IMR-90 (cell line): ENCODE data around the gene CCDC40. TPM values are rescaled to one million over a fixed set of nuclear protein-coding genes. Genes with fewer than 3 reads are reported as not detected.

ENCODE experiments used
- ATAC-seq: fragments of 200-7000 bp; cut with Tn5 transposase; 2 replicates; pipeline ENCODE4 v1.9.1; 2020; ENCODE audit warnings: low read depth, mild to moderate bottlenecking, moderate library complexity
- BruUV-seq: library from RNA; stranded (reverse); fragments of 400-500 nt; replicated peaks from 2 replicates; lab custom pipeline; 2021; lab: Mats Ljungman, UMichigan
- CTCF ChIA-PET: fragments of 300-600 bp; formaldehyde crosslinking; extraction: SDS; loops from one replicate; lab custom pipeline; 2021; ENCODE audit warnings: antibody characterized with exemption; lab: Yijun Ruan, JAX
- POLR2A ChIA-PET: fragments of 300-600 bp; sonication (Branson Sonifier 250); formaldehyde crosslinking; loops from one replicate; lab custom pipeline; 2022; ENCODE audit warnings: antibody characterized with exemption; ENCODE audit not compliant: unreplicated experiment; lab: Charles Lee
- DNase-seq: peaks from one replicate; pipeline ENCODE4 v3.0.0; 2013
- H2AFZ ChIP-seq: replicated peaks from 2 replicates; pipeline ENCODE3; 2013; ENCODE audit warnings: low read length, mild to moderate bottlenecking; ENCODE audit not compliant: poor library complexity
- H2AK5ac ChIP-seq: 2 replicates; pipeline ENCODE4 v1.6.1; 2013; ENCODE audit warnings: low read depth, low read length, inconsistent platforms
- H2AK9ac ChIP-seq: replicated peaks from 2 replicates; pipeline ENCODE3; 2013; ENCODE audit warnings: mild to moderate bottlenecking, low read depth, low read length, moderate library complexity; ENCODE audit not compliant: poor library complexity
- H2BK120ac ChIP-seq: 2 replicates; pipeline ENCODE4 v1.6.1; 2013; ENCODE audit warnings: low read depth, low read length, inconsistent platforms
- H2BK15ac ChIP-seq: 3 replicates; pipeline ENCODE4 v1.6.1; 2013; ENCODE audit warnings: low read depth, low read length, inconsistent platforms
- H2BK20ac ChIP-seq: 2 replicates; pipeline ENCODE4 v1.6.1; 2013; ENCODE audit warnings: low read depth, mild to moderate bottlenecking, inconsistent platforms, low read length, moderate library complexity
- H2BK5ac ChIP-seq: 2 replicates; pipeline ENCODE4 v1.6.1; 2013; ENCODE audit warnings: mild to moderate bottlenecking, low read depth, low read length, inconsistent platforms; ENCODE audit not compliant: poor library complexity, severe bottlenecking
- H3K14ac ChIP-seq: replicated peaks from 2 replicates; pipeline ENCODE4 v1.6.1; 2013; ENCODE audit warnings: low read depth, low read length, inconsistent platforms
- H3K18ac ChIP-seq: 2 replicates; pipeline ENCODE4 v1.6.1; 2013; ENCODE audit warnings: low read depth, low read length, control low read depth
- H3K23ac ChIP-seq: 2 replicates; pipeline ENCODE4 v1.6.1; 2013; ENCODE audit warnings: low read depth, low read length, inconsistent platforms
- H3K27ac ChIP-seq: 2 replicates; pipeline ENCODE4 v1.5.1; 2013; ENCODE audit warnings: mild to moderate bottlenecking, control low read depth, low read length; ENCODE audit not compliant: insufficient read depth
- H3K27me3 ChIP-seq: 2 replicates; pipeline ENCODE4 v1.6.1; 2013; ENCODE audit warnings: low read length; ENCODE audit not compliant: control insufficient read depth, insufficient read depth
- H3K36me3 ChIP-seq: 2 replicates; pipeline ENCODE4 v1.6.1; 2013; ENCODE audit warnings: low read length, mixed read lengths; ENCODE audit not compliant: control insufficient read depth, insufficient read depth
- H3K4ac ChIP-seq: 2 replicates; pipeline ENCODE4 v1.6.1; 2013; ENCODE audit warnings: low read depth, low read length, inconsistent platforms
- H3K4me1 ChIP-seq: 2 replicates; pipeline ENCODE4 v1.6.1; 2013; ENCODE audit warnings: low read length, mixed read lengths; ENCODE audit not compliant: control insufficient read depth, insufficient read depth
- H3K4me2 ChIP-seq: 2 replicates; pipeline ENCODE4 v1.6.1; 2013; ENCODE audit warnings: low read depth, mild to moderate bottlenecking, control low read depth, low read length, moderate library complexity
- H3K4me3 ChIP-seq: 2 replicates; pipeline ENCODE4 v1.5.1; 2013; ENCODE audit warnings: low read depth, mild to moderate bottlenecking, control low read depth, low read length, moderate library complexity; ENCODE audit not compliant: insufficient read depth
- H3K56ac ChIP-seq: 2 replicates; pipeline ENCODE4 v1.6.1; 2013; ENCODE audit warnings: low read length, inconsistent platforms; ENCODE audit not compliant: insufficient read depth; ENCODE audit errors: extremely low read depth
- H3K79me1 ChIP-seq, 2 experiments: 2 replicates each; pipeline ENCODE4 v1.6.1; 2013; ENCODE audit warnings: low read length in 2 of 2, inconsistent platforms in 1 of 2, low read depth in 1 of 2
- H3K9ac ChIP-seq: 2 replicates; pipeline ENCODE4 v1.6.1; 2013; ENCODE audit warnings: low read depth, low read length, control low read depth
- H3K9me1 ChIP-seq: 2 replicates; pipeline ENCODE4 v1.6.1; 2013; ENCODE audit warnings: low read length, inconsistent platforms; ENCODE audit not compliant: insufficient read depth
- H3K9me3 ChIP-seq: 2 replicates; pipeline ENCODE4 v1.6.1; 2013; ENCODE audit warnings: low read length; ENCODE audit not compliant: control insufficient read depth, insufficient read depth
- H4K20me1 ChIP-seq: 2 replicates; pipeline ENCODE4 v1.6.1; 2013; ENCODE audit warnings: low read length, inconsistent platforms; ENCODE audit not compliant: insufficient read depth
- H4K5ac ChIP-seq: 2 replicates; pipeline ENCODE4 v1.6.1; 2013; ENCODE audit warnings: mild to moderate bottlenecking, low read depth, low read length, control low read depth
- H4K8ac ChIP-seq, 2 experiments: 2 replicates each; pipeline ENCODE4 v1.6.1; 2013; ENCODE audit warnings: low read depth in 2 of 2, low read length in 2 of 2, control low read depth in 1 of 2, inconsistent platforms in 1 of 2
- H4K91ac ChIP-seq: 2 replicates; pipeline ENCODE4 v1.6.1; 2013; ENCODE audit warnings: low read depth, low read length, inconsistent platforms; ENCODE audit not compliant: insufficient read depth
- BHLHE40 ChIP-seq: fragments of 150-350 bp; IDR thresholded peaks from 2 replicates; pipeline ENCODE4 v1.6.1; 2016; ENCODE audit warnings: mild to moderate bottlenecking, low read depth, low read length
- CEBPB ChIP-seq: IDR thresholded peaks from 2 replicates; pipeline ENCODE4 v1.6.1; 2012; ENCODE audit warnings: low read depth, low read length, improper control_type of control experiment
- CHD1 ChIP-seq: IDR thresholded peaks from 2 replicates; pipeline ENCODE4 v1.6.1; 2012; ENCODE audit warnings: low read depth, low read length, improper control_type of control experiment
- CTCF ChIP-seq: conservative IDR thresholded peaks from 2 replicates; pipeline ENCODE4 v1.5.1; 2012; ENCODE audit warnings: mild to moderate bottlenecking, low read depth, low read length, improper control_type of control experiment
- ELK1 ChIP-seq: fragments of 150-350 bp; IDR thresholded peaks from 2 replicates; pipeline ENCODE4 v1.6.1; 2016; ENCODE audit warnings: low read depth, mild to moderate bottlenecking, low read length, moderate library complexity, borderline replicate concordance
- FOS ChIP-seq: fragments of 150-350 bp; IDR thresholded peaks from 2 replicates; pipeline ENCODE4 v1.6.1; 2016; ENCODE audit warnings: low read depth, low read length
- MAFK ChIP-seq: IDR thresholded peaks from 2 replicates; pipeline ENCODE4 v1.6.1; 2012; ENCODE audit warnings: low read depth, low read length, improper control_type of control experiment
- MAZ ChIP-seq: IDR thresholded peaks from 2 replicates; pipeline ENCODE4 v1.6.1; 2012; ENCODE audit warnings: low read depth, mild to moderate bottlenecking, low read length, improper control_type of control experiment, moderate library complexity, borderline replicate concordance
- MXI1 ChIP-seq: IDR thresholded peaks from 2 replicates; pipeline ENCODE4 v1.6.1; 2012; ENCODE audit warnings: low read depth, mild to moderate bottlenecking, low read length, moderate library complexity, borderline replicate concordance
- NFE2L2 ChIP-seq: fragments of 150-350 bp; IDR thresholded peaks from 2 replicates; pipeline ENCODE4 v1.6.1; 2016; ENCODE audit warnings: low read depth, mild to moderate bottlenecking, low read length
- POLR2A ChIP-seq: IDR thresholded peaks from 2 replicates; pipeline ENCODE4 v1.6.1; 2012; ENCODE audit warnings: mild to moderate bottlenecking, low read depth, low read length
- RAD21 ChIP-seq: IDR thresholded peaks from 2 replicates; pipeline ENCODE4 v1.6.1; 2012; ENCODE audit warnings: low read length, improper control_type of control experiment
- RCOR1 ChIP-seq: IDR thresholded peaks from 2 replicates; pipeline ENCODE4 v1.6.1; 2012; ENCODE audit warnings: mild to moderate bottlenecking, low read length, improper control_type of control experiment; ENCODE audit not compliant: insufficient replicate concordance
- RFX5 ChIP-seq: IDR thresholded peaks from 2 replicates; pipeline ENCODE4 v1.8.0; 2012; ENCODE audit warnings: low read depth, mild to moderate bottlenecking, low read length, moderate library complexity
- SMC3 ChIP-seq: fragments of 150-350 bp; IDR thresholded peaks from 2 replicates; pipeline ENCODE4 v1.6.1; 2016; ENCODE audit warnings: low read depth, mild to moderate bottlenecking, antibody characterized with exemption, low read length, moderate library complexity
- WGBS, 2 experiments: methylation state at CpG; one replicate each; pipeline versions ENCODE4 v1.1.5 to v1.1.7; 2013; ENCODE audit warnings: missing lambda C conversion rate in 2 of 2; ENCODE audit not compliant: insufficient read length in 1 of 2; ENCODE audit errors: extremely low coverage in 2 of 2; 5-methylcytosine and 5-hydroxymethylcytosine counted together
- dilution Hi-C: fragments of 300-500 bp; cut with HindIII; formaldehyde crosslinking; loops from one replicate; pipeline ENCODE4 v1.14.3; 2018; ENCODE audit warnings: low sequenced_read_pairs; ENCODE audit not compliant: unreplicated experiment
- in situ Hi-C: fragments of 300-500 bp; cut with MboI; formaldehyde crosslinking; loops from 3 replicates; pipeline ENCODE4 v1.14.3; 2019; ENCODE audit warnings: low sequenced_read_pairs, inconsistent platforms, mixed read lengths
- intact Hi-C: fragments of 100-400 bp; cut with micrococcal nuclease; formaldehyde crosslinking; loops from 2 replicates; pipeline ENCODE4 v1.10.0; 2022
- polyA plus RNA-seq, 3 experiments: library from polyadenylated mRNA; depleted of rRNA; stranded (reverse); fragments of >200 nt; gene quantifications; 2 replicates each; pipeline ENCODE4 v1.2.3, GENCODE V29; 2012; ENCODE audit warnings: low replicate concordance in 1 of 3
- total RNA-seq: library from RNA; depleted of rRNA; stranded (reverse); fragments of >200 nt; gene quantifications from 2 replicates; pipeline ENCODE4 v1.2.3, GENCODE V29; 2012
- TF ChIP-seq, protein P1 (sequence below): fragments of 150-350 bp; IDR thresholded peaks from 2 replicates; pipeline ENCODE4 v1.6.1; 2017; ENCODE audit warnings: mild to moderate bottlenecking, antibody characterized with exemption, low read length, low read depth

The CCDC40 gene
- total and polyA plus RNA-seq, 2 of the 4 experiments (the other 2 are of a cell fraction), result 0.90 to 4.7 TPM

DNA sequence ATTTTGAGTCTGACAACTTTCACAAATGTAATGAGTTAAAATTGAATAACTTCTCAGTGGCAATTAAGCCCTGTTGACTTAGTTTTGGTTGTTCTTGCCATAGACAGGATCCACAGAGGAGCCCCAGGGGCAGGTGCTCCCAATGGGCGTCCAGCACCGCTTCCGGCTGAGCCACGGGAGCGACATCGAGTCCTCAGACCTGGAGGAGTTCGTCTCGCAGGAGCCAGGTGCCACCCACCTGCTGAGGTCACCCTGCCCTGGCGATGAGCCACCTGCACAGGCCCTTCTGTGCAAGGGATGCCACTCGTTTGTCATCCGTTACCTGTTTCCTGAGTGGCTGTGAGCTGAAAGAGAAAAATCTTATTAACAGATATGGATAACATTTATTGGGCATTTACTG is 10.7 kb downstream of the CCDC40 start:
- no TSS peak for BruUV-seq

More for the DNA sequence above, 10.7 kb downstream of the CCDC40 start:
- Histone ChIP-seq H2AK5ac (no peak overlapping the region), H3K18ac (no peak overlapping the region), H3K4me2 (no peak overlapping the region), H2BK120ac (no peak overlapping the region), H2AFZ (peak overlapping the region; percentile 7), H4K91ac (no peak overlapping the region), H3K27me3 (no peaks in the 10 kb centered on the region), H3K4me1 (no peaks in the 10 kb centered on the region), H2AK9ac (no peak overlapping the region), H4K5ac (no peak overlapping the region), H3K9ac (no peak overlapping the region), H3K4me3 (no peak overlapping the region), H4K20me1 (no peaks in the 10 kb centered on the region), H3K36me3 (peaks cover 17% of the 10 kb centered on the region), H2BK20ac (no peak overlapping the region), H3K79me1 (no peaks in the 10 kb centered on the region), H3K23ac (no peak overlapping the region), H2BK5ac (no peak overlapping the region), H3K4ac (no peak overlapping the region), H4K8ac (no peak overlapping the region), H2BK15ac (no peak overlapping the region), H3K27ac (no peak overlapping the region), H3K9me1 (no peaks in the 10 kb centered on the region), H3K56ac (no peak overlapping the region), H3K9me3 (0 out of 2 replicates have a peak, but pooled peaks cover 1% of the 10 kb centered on the region), H3K14ac (no peak overlapping the region)
- in situ Hi-C loops (no loop called here), dilution Hi-C loops (no loop called here), intact Hi-C loops (no loop called here)
- no peak for TF ChIP-seq MXI1
- TF ChIP-seq RAD21, result no peak
- TF ChIP-seq NFE2L2, result no peak
- no peak for TF ChIP-seq POLR2A
- no peak for TF ChIP-seq FOS
- no peak for TF ChIP-seq CHD1
- TF ChIP-seq RCOR1, result no peak
- TF ChIP-seq MAFK, result no peak
- TF ChIP-seq SMC3, result no peak
- TF ChIP-seq, protein P1, sequence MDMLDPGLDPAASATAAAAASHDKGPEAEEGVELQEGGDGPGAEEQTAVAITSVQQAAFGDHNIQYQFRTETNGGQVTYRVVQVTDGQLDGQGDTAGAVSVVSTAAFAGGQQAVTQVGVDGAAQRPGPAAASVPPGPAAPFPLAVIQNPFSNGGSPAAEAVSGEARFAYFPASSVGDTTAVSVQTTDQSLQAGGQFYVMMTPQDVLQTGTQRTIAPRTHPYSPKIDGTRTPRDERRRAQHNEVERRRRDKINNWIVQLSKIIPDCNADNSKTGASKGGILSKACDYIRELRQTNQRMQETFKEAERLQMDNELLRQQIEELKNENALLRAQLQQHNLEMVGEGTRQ, result no peak
- no peak for TF ChIP-seq RFX5
- TF ChIP-seq CTCF, result no peak
- no peak for TF ChIP-seq ELK1
- TF ChIP-seq MAZ, result no peak
- TF ChIP-seq BHLHE40, result no peak
- no peak for TF ChIP-seq CEBPB
- no peak for ATAC-seq
- DNase-seq, result no peak
- ChIA-PET POLR2A (no interaction called here), CTCF (no interaction called here)
- WGBS, 2 experiments, result 94% methylated on average over 8 of the region's 11 CpGs; no CpG with 5 or more reads in 1 of the 2 experiments
